Esophagus muscularis mucosa (tissue), 4 donors: ENCODE results near the gene CLIC4. TPM values are rescaled to one million over a fixed set of nuclear protein-coding genes. Genes with fewer than 3 reads are reported as not detected.

Experiments used
- DNase-seq: peaks from one replicate; pipeline ENCODE4 v3.0.0-alpha.2; 2017; ENCODE audit errors: extremely low spot score
- H3K27ac ChIP-seq, 4 donors: fragments of 200-600 bp; sonication (generic); replicated peaks in 1 of 4; 1 replicate in 3 of 4; 2 replicates in 1 of 4; pipeline ENCODE4 v1.5.1; 2016 to 2019; ENCODE audit warnings: mild to moderate bottlenecking in 1 of 4
- H3K27me3 ChIP-seq, 4 donors: fragments of 200-600 bp; sonication (generic); one replicate each; pipeline versions ENCODE4 v1.5.1 to v1.6.0; 2016 to 2019
- H3K36me3 ChIP-seq, 4 donors: fragments of 200-600 bp; sonication (generic); one replicate each; pipeline ENCODE4 v1.5.1; 2016 to 2019
- H3K4me1 ChIP-seq, 4 donors: fragments of 200-600 bp; sonication (generic); one replicate each; pipeline ENCODE4 v1.5.1; 2016 to 2019
- H3K4me3 ChIP-seq, 4 donors: fragments of 200-600 bp; sonication (generic); 1 replicate in 2 of 4; 2 replicates in 2 of 4; pipeline ENCODE4 v1.5.1; 2016 to 2019; ENCODE audit warnings: mild to moderate bottlenecking in 4 of 4, moderate library complexity in 1 of 4
- H3K9me3 ChIP-seq, 4 donors: fragments of 200-600 bp; sonication (generic); 1 replicate in 3 of 4; 2 replicates in 1 of 4; pipeline ENCODE4 v1.5.1; 2016 to 2019
- EP300 ChIP-seq: sonication (generic); formaldehyde crosslinking; IDR thresholded peaks from one replicate; pipeline ENCODE4 v1.6.1; 2017; ENCODE audit warnings: antibody characterized with exemption
- POLR2A ChIP-seq: fragments of 450-650 bp; IDR thresholded peaks from one replicate; pipeline ENCODE4 v1.6.1; 2017; ENCODE audit warnings: antibody characterized with exemption, moderate library complexity, mild to moderate bottlenecking, low read depth
- POLR2AphosphoS5 ChIP-seq, 2 donors: sonication (generic); formaldehyde crosslinking; IDR thresholded peaks; one replicate each; pipeline ENCODE4 v1.6.1; 2017; ENCODE audit warnings: antibody characterized with exemption in 2 of 2
- WGBS: methylation state at CpG from one replicate; pipeline ENCODE4 v1.1.5; 2018; 5-methylcytosine and 5-hydroxymethylcytosine counted together
- intact Hi-C: fragments of 100-400 bp; cut with DNase I; formaldehyde crosslinking; loops from one replicate; pipeline ENCODE4 v1.15.1; 2023
- total RNA-seq, 4 donors: library from RNA; depleted of rRNA; stranded (reverse); fragments of >200 nt; gene quantifications; one replicate each; pipeline versions ENCODE4 v1.1.0 to v1.2.1, GENCODE V29; 2016
- TF ChIP-seq, protein P1 (sequence below), 3 experiments: fragments of 200-600 bp in 2 of 3; fragments of 450-650 bp in 1 of 3; sonication (generic) in 2 of 3; IDR thresholded peaks; one replicate each; pipeline ENCODE4 v1.5.1; 2017 to 2019; ENCODE audit warnings: antibody characterized with exemption in 3 of 3, mild to moderate bottlenecking in 2 of 3, moderate library complexity in 1 of 3

Gene CLIC4
- total RNA-seq, 4 donors from 2014 or later, result 375 to 606 (median 595) TPM

DNA sequence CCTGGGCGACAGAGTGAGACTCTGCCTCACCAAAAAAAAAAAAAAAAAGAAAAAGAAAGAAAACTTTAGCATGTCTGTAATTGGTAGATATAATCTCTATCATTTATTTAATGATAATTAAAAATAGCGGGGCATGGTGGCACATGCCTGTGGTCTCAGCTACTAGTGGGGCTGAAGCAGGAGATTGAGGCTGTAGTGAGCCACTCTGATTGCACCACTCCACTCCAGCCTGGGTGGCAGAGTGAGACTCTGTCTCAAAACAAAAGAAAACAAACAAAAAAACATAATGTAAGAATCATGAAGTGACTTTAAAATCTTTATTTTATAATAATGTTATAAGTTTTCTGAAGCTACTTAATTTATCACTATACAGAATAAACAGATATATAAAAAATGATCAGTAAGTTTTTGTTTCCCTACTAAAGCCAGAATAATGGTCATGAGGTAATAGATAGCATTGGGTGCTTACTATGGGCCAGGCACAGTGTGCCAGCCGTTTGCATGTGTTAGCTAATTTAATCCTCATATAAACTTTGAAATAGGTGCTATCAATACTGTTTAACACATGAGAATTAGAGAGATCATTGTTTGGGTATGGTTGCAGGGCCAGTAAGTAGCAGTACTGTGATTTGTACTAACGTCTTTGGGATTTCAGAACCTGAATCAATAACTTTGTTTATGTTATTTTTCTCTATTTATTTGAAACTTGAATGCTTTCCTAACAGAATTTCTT lies 23.8 kb downstream of the CLIC4 start:
- H3K9me3 ChIP-seq, result no peaks in the 10 kb centered on the region
- intact Hi-C loops, result no loop called here
- H3K36me3 ChIP-seq, result no peaks in the 10 kb centered on the region
- TF ChIP-seq POLR2AphosphoS5 (IDR thresholded peaks at IDR 0.05), result no peak
- no peak for TF ChIP-seq EP300
- TF ChIP-seq POLR2A, result no peak
- TF ChIP-seq, protein P1, sequence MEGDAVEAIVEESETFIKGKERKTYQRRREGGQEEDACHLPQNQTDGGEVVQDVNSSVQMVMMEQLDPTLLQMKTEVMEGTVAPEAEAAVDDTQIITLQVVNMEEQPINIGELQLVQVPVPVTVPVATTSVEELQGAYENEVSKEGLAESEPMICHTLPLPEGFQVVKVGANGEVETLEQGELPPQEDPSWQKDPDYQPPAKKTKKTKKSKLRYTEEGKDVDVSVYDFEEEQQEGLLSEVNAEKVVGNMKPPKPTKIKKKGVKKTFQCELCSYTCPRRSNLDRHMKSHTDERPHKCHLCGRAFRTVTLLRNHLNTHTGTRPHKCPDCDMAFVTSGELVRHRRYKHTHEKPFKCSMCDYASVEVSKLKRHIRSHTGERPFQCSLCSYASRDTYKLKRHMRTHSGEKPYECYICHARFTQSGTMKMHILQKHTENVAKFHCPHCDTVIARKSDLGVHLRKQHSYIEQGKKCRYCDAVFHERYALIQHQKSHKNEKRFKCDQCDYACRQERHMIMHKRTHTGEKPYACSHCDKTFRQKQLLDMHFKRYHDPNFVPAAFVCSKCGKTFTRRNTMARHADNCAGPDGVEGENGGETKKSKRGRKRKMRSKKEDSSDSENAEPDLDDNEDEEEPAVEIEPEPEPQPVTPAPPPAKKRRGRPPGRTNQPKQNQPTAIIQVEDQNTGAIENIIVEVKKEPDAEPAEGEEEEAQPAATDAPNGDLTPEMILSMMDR (IDR thresholded peaks at IDR 0.05), result no peak
- no peak overlapping the region for H3K4me3 ChIP-seq
- DNase-seq, result peak; percentile 31
- peak overlapping the region; percentile 83 to 91 (median 88) for H3K27ac ChIP-seq
- 60% methylated on average over 4 of the region's 4 CpGs for WGBS
- no peaks in the 10 kb centered on the region for H3K27me3 ChIP-seq
- peaks cover 58 to 93% (median 87%) of the 10 kb centered on the region in 4 donors for H3K4me1 ChIP-seq

DNA sequence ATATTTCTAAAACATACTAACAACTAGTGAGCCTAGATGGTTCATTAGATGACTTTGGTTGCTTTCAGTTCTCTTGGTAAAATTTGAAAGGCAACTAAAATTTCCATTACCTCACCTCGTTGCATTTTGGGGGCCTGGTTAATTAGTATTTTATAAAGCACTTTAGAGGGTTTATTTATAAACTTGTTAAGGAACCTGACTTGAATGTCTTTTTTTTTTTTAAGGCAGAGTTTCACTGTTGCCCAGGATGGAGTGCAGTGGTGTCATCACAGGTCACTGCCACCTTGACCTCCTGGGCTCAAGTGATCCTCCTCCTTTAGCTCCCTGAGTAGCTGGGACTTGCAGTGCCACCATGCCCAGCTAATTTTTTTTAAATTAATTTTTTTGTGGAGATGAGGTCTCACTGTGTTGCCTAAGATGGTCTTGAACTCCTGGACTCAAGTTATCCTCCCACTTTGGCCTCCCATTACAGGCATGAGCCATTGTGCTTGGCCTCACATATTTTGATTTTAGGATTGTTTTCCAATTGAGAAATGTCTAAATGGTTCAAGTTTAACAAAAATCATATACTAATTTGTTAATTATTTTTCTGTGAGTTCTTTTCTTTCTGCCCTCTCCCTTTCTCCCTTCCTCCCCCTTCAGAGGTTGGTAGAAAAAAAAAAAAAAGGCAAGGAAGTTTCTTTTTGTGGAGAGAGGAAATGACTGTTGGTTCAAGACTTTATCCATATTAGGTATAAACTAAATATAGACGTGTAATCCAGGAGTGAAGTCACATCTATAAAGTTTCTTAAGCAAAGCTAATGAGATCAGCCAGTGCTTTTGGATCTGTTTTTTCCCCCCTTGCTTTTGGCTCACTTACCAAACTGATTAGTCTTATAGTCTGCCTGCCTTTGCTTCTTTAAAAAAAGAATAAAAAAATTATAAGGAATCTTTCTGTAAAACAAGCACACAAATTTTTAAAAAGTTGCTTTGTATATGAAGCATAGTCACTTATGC lies 24.7 kb downstream of the CLIC4 start:
- Histone ChIP-seq H3K4me1 (peaks cover 49 to 91% (median 78%) of the 10 kb centered on the region in 4 donors), H3K27me3 (no peaks in the 10 kb centered on the region), H3K27ac (peak overlapping the region; percentile 83 to 91 (median 88)), H3K36me3 (peaks cover 0 to 3% (median 0%) of the 10 kb centered on the region in 4 donors), H3K4me3 (peak overlapping the region in 1 of 4 donors; percentile 21), H3K9me3 (no peaks in the 10 kb centered on the region)
- intact Hi-C loops, result no loop called here
- TF ChIP-seq, protein P1 (IDR thresholded peaks at IDR 0.05), result no peak
- peak in 1 of 2 donors; percentile 73 for TF ChIP-seq POLR2AphosphoS5 (IDR thresholded peaks at IDR 0.05)
- 8% methylated on average over 2 of the region's 2 CpGs for WGBS
- DNase-seq, result peak; percentile 29

DNA sequence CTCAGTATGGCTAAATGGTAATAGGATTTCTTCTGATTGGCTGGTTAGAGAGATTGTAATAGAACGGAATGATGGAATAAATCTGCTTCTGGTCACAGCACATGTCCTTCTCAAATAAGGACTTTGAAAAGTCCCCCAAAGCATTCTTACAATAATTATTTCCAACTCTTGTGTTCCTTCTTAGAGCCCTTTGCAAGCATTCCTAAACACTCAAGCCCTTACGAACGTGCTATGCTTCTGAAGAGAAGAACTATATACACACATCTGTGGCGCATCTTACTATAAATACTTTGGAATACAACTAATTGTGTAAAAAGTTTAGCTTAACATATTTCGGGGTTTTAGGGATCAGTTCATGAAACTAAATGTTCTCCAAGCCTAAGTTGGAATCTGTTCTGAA lies 25.6 kb downstream of the CLIC4 start:
- peaks cover 0 to 3% (median 0%) of the 10 kb centered on the region in 4 donors for H3K36me3 ChIP-seq
- no peaks in the 10 kb centered on the region for H3K27me3 ChIP-seq
- no peaks in the 10 kb centered on the region for H3K9me3 ChIP-seq
- H3K27ac ChIP-seq, result peak overlapping the region; percentile 83 to 91 (median 88)
- H3K4me3 ChIP-seq, result peak overlapping the region in 3 of 4 donors; percentile 0 to 21 (median 5)
- H3K4me1 ChIP-seq, result peaks cover 41 to 88% (median 73%) of the 10 kb centered on the region in 4 donors
- TF ChIP-seq POLR2AphosphoS5 (IDR thresholded peaks at IDR 0.05), result peak in 1 of 2 donors; percentile 43
- TF ChIP-seq POLR2A, result no peak
- DNase-seq, result no peak
- intact Hi-C loops, result no loop called here
- WGBS, result 32% methylated on average over 5 of the region's 5 CpGs

DNA sequence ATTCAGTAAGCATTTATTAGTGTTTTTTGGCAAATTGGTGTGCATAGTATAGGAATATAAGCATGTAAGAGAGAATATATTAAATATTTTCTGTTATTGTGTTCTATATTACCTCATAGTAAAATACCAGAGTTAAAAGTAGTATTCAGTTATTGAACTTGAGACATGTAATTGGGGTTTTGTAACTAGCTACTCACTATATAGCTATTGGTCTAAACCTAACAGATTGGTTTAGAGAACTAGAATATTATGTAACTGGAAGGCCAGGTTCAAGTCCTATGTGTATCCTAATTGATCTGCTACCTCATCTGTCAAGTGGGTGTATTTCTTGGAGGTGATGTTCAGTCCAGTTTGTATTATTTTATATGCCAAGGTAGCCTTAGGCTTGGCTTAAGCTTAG lies 26.3 kb downstream of the CLIC4 start:
- peaks cover 42 to 88% (median 76%) of the 10 kb centered on the region in 4 donors for H3K4me1 ChIP-seq
- TF ChIP-seq POLR2A, result no peak
- TF ChIP-seq POLR2AphosphoS5 (IDR thresholded peaks at IDR 0.05), result no peak
- TF ChIP-seq, protein P1 (IDR thresholded peaks at IDR 0.05), result no peak
- no peak for TF ChIP-seq EP300
- DNase-seq, result no peak
- H3K36me3 ChIP-seq, result peaks cover 0 to 3% (median 0%) of the 10 kb centered on the region in 4 donors
- no peaks in the 10 kb centered on the region for H3K9me3 ChIP-seq
- H3K4me3 ChIP-seq, result no peak overlapping the region
- H3K27me3 ChIP-seq, result no peaks in the 10 kb centered on the region
- peak overlapping the region; percentile 83 to 91 (median 88) for H3K27ac ChIP-seq
- intact Hi-C loops, result no loop called here

DNA sequence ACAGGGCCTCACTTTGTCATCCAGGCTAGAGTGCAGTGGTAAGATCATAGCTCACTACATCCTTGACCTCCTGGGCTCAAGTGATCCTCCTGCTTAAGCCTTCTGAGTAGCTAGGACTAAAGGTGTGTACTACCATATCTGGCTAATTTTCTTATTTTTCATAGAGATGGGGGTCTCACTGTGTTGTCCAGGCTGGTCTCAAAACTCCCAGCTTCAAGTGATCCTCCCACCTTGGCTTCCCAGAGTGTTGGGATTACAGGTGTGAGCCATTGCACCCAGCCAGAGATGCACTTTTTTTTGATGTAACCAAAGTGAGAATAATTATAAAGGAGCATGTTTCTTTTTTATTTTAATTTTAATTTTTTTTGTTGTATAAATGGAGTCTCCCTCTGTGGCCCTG lies 28.4 kb downstream of the CLIC4 start:
- Histone ChIP-seq H3K9me3 (no peaks in the 10 kb centered on the region), H3K4me1 (peaks cover 46 to 90% (median 82%) of the 10 kb centered on the region in 4 donors), H3K27ac (peak overlapping the region; percentile 11 to 91 (median 68)), H3K4me3 (no peak overlapping the region), H3K36me3 (peaks cover 0 to 3% (median 0%) of the 10 kb centered on the region in 4 donors), H3K27me3 (no peaks in the 10 kb centered on the region)
- peak; percentile 24 for DNase-seq
- no peak for TF ChIP-seq POLR2AphosphoS5 (IDR thresholded peaks at IDR 0.05)
- no peak for TF ChIP-seq POLR2A
- TF ChIP-seq EP300, result no peak
- TF ChIP-seq, protein P1 (IDR thresholded peaks at IDR 0.05), result no peak
- intact Hi-C loops, result no loop called here
